ENCODE results near the gene CAMK2D.

Gene CAMK2D

DNA sequence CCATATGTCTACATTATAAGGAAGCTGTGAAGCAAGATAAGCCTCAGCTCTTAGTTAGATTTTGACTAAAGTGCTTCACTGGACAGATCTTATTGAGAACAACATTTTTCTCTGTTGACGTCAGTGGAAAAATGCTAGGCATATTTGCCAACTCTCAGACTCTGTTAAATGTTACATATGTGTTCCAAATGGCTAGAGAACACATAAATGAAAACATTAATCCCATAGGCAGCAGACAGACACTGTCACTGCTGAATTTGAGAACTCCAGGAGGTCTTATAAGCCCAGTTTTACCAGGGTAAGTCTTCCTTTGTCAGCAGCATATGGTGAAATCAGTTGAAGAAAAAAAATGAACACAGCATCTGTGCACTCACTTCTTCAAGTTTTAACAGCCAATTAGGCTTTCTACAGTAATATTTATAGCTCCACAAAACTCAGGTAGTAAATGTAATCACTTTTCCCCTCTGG lies 186.9 kb downstream of the CAMK2D start:
- Histone ChIP-seq H3K9me3 (ENCODE audit: severe bottlenecking) (no peaks in the 10 kb centered on the region), H3K4me3 (ENCODE audit: severe bottlenecking) (no peak overlapping the region), H3K27me3 (ENCODE audit: insufficient read depth, poor library complexity, severe bottlenecking) (no peaks in the 10 kb centered on the region), H3K36me3 (ENCODE audit: low read depth) (no peaks in the 10 kb centered on the region), H3K27ac (ENCODE audit: poor library complexity, severe bottlenecking) (no peak overlapping the region), H3K4me1 (ENCODE audit: insufficient read depth, poor library complexity, severe bottlenecking) (peaks cover 5% of the 10 kb centered on the region)
- TF ChIP-seq, protein P1, sequence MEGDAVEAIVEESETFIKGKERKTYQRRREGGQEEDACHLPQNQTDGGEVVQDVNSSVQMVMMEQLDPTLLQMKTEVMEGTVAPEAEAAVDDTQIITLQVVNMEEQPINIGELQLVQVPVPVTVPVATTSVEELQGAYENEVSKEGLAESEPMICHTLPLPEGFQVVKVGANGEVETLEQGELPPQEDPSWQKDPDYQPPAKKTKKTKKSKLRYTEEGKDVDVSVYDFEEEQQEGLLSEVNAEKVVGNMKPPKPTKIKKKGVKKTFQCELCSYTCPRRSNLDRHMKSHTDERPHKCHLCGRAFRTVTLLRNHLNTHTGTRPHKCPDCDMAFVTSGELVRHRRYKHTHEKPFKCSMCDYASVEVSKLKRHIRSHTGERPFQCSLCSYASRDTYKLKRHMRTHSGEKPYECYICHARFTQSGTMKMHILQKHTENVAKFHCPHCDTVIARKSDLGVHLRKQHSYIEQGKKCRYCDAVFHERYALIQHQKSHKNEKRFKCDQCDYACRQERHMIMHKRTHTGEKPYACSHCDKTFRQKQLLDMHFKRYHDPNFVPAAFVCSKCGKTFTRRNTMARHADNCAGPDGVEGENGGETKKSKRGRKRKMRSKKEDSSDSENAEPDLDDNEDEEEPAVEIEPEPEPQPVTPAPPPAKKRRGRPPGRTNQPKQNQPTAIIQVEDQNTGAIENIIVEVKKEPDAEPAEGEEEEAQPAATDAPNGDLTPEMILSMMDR (IDR thresholded peaks at IDR 0.05; ENCODE audit: poor library complexity, severe bottlenecking): no peak
- peak; percentile 52; the same call in 2 of the 3 replicates for ATAC-seq (ENCODE audit: low read depth)
- DNase-seq (ENCODE audit: low spot score): no peak

DNA sequence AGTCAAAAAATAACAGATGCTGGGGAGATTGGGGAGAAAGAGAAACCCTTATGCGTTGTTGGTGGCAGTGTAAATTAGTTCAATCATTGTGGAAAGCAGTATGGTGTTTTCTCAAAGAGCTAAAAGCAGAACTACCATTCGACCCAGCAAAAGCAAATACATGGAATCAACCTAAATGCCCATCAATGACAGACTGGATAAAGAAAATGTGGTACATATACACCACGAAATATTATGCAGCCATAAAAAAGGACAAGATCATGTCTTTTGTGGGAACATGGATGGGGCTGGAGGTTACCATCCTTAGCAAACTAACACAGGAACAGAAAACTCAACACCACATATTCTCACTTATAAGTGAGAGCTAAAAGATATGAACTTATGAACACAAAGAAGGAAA lies 188.9 kb downstream of the CAMK2D start:
- TF ChIP-seq, protein P1 (IDR thresholded peaks at IDR 0.05; ENCODE audit: poor library complexity, severe bottlenecking): no peak
- Histone ChIP-seq H3K4me1 (ENCODE audit: insufficient read depth, poor library complexity, severe bottlenecking) (peaks cover 5% of the 10 kb centered on the region), H3K27me3 (ENCODE audit: insufficient read depth, poor library complexity, severe bottlenecking) (no peaks in the 10 kb centered on the region), H3K27ac (ENCODE audit: poor library complexity, severe bottlenecking) (no peak overlapping the region), H3K4me3 (ENCODE audit: severe bottlenecking) (no peak overlapping the region), H3K9me3 (ENCODE audit: severe bottlenecking) (no peaks in the 10 kb centered on the region), H3K36me3 (ENCODE audit: low read depth) (no peaks in the 10 kb centered on the region)
- DNase-seq (ENCODE audit: low spot score): no peak
- ATAC-seq (ENCODE audit: low read depth): no peak

DNA sequence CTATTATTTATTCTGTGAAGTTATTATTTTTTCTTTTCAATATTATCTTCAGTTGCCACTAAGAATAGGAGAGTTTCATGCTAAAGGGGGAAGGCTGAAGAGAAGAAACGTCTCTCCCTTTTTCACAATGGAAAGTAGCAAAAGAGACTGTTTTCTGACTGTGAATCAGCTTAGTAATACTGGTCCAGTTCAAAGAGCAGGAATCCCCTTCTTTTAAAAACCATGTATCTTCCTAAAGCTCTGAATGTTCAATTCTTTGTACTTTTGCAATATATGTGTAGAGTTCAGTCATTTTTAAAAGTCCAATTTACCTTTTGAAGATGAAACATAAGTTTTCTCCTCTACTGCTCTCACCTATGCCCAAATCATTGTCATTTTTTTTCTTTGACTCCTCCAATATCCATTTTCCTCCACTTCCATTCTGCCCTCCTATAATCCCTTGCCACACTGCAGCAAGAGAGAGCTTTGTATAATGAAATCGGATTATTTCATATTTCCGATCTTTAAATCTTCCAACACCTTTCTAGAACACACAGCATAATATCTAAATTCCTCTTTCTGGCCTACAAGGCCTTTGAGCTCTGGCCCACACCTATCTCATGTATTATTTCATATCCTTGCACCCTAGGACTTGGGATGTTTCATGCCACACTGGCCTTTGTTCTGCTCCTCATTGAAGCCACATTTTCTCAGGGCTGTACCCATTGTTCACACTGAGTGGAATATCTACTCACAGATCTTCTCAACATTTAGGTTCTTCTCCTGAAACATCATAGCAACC lies 195.3 kb downstream of the CAMK2D start:
- H3K27ac ChIP-seq (ENCODE audit: poor library complexity, severe bottlenecking): no peak overlapping the region
- DNase-seq (ENCODE audit: low spot score) (no peak), ATAC-seq (ENCODE audit: low read depth) (no peak)
- no peaks in the 10 kb centered on the region for H3K9me3 ChIP-seq (ENCODE audit: severe bottlenecking)
- H3K4me3 ChIP-seq (ENCODE audit: severe bottlenecking): no peak overlapping the region
- TF ChIP-seq, protein P1 (IDR thresholded peaks at IDR 0.05; ENCODE audit: poor library complexity, severe bottlenecking): no peak
- H3K4me1 ChIP-seq (ENCODE audit: insufficient read depth, poor library complexity, severe bottlenecking): no peaks in the 10 kb centered on the region
- no peaks in the 10 kb centered on the region for H3K36me3 ChIP-seq (ENCODE audit: low read depth)
- no peaks in the 10 kb centered on the region for H3K27me3 ChIP-seq (ENCODE audit: insufficient read depth, poor library complexity, severe bottlenecking)

DNA sequence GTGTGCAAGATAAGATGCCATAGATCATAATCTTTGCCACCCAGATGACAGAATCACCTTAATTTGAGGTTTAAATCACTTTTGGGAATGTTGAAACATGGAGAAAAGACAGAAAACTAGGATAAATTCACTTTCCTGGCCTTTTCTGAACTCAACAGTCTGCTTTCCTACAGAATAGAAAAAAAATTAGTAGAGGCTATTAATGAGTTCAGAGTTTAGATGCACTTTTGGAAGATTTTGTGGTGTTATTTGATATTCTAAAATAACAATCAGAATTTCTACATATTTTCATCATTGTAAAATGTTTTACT lies 195.9 kb downstream of the CAMK2D start:
- no peaks in the 10 kb centered on the region for H3K4me1 ChIP-seq (ENCODE audit: insufficient read depth, poor library complexity, severe bottlenecking)
- no peaks in the 10 kb centered on the region for H3K9me3 ChIP-seq (ENCODE audit: severe bottlenecking)
- ATAC-seq (ENCODE audit: low read depth) (no peak), DNase-seq (ENCODE audit: low spot score) (no peak)
- H3K27ac ChIP-seq (ENCODE audit: poor library complexity, severe bottlenecking): no peak overlapping the region
- no peak overlapping the region for H3K4me3 ChIP-seq (ENCODE audit: severe bottlenecking)
- H3K36me3 ChIP-seq (ENCODE audit: low read depth): no peaks in the 10 kb centered on the region
- TF ChIP-seq, protein P1 (IDR thresholded peaks at IDR 0.05; ENCODE audit: poor library complexity, severe bottlenecking): no peak
- H3K27me3 ChIP-seq (ENCODE audit: insufficient read depth, poor library complexity, severe bottlenecking): no peaks in the 10 kb centered on the region

DNA sequence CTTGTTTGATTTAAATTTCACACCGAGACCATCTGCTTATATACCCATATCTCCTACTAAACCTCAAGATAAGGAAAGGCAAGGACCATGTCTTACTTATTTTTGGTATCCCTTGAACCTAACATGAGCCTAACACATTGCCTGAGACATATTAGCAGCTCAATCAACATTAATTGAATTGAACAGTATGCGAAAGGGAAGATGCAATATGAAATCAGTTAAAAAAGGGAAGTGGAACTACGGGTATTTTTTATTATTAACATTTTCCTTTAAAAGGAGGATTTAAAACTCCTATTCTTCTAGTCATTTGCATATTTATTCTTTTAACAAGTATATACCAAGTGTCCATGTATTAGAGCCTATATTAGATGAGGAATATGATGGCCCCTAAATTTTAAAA lies 197.0 kb downstream of the CAMK2D start:
- Histone ChIP-seq H3K9me3 (ENCODE audit: severe bottlenecking) (no peaks in the 10 kb centered on the region), H3K27me3 (ENCODE audit: insufficient read depth, poor library complexity, severe bottlenecking) (no peaks in the 10 kb centered on the region), H3K36me3 (ENCODE audit: low read depth) (no peaks in the 10 kb centered on the region), H3K4me3 (ENCODE audit: severe bottlenecking) (no peak overlapping the region), H3K4me1 (ENCODE audit: insufficient read depth, poor library complexity, severe bottlenecking) (no peaks in the 10 kb centered on the region), H3K27ac (ENCODE audit: poor library complexity, severe bottlenecking) (no peak overlapping the region)
- TF ChIP-seq, protein P1 (IDR thresholded peaks at IDR 0.05; ENCODE audit: poor library complexity, severe bottlenecking): no peak
- ATAC-seq (ENCODE audit: low read depth) (no peak), DNase-seq (ENCODE audit: low spot score) (no peak)

All from RWPE2 (cell line).